Measurements from ENCODE around the gene DUSP22. TPM values are rescaled to one million over a fixed set of nuclear protein-coding genes. Genes with fewer than 3 reads are reported as not detected.
"Not testable (repeated sequence)": the region's sequence is repeated elsewhere in the genome, so short reads cannot be mapped to it uniquely, and the experiment has no call there.

DUSP22 gene
- polyA plus RNA-seq, 3 donors, result 21.5 to 23.2 (median 22.7) TPM

DNA sequence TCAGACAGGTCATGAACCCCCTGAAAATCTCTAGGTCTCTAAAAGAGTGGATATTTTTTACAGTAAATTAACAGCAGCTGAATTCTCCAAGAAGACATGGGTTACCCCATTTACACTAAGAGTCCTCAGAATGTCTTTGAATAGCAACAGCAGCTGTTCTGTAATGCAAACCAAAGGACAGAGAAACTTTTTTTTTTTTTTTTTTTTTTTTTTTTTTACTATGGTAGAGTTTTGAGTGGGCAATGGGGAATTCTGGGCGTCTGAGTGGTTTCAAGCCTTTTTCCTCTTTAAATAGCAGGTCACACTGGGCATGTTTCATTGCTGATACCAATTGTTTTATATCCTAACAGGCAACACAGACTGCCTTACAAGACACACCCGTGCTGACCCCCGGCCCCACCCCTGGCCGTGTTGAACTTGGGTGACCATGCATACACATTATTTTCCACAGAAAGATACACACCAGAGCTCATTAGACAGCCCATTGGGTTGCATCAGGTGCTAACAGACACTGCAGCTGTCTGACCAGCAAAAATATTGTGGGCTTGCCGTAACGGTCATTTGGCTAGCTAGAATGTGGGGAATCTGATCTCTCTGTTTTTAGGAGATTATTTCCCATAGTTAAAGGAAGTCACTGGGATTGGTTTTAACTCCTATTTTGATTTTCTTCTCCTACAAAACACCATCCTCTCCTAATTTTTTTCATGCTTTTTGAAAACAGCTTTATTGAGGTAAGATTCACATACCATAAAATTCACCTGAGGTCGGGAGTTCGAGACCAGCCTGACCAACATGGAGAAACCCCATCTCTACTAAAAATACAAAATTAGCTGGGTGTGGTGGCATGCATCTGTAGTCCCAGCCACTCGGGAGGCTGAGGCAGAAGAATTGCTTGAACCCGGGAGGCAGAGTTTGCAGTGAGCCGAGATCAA, 72.6 kb downstream of the DUSP22 start:
- no peak for DNase-seq (ENCODE audit: extremely low read depth in 1 of 11, low read depth in 9 of 11, low spot score in 4 of 11)

DNA sequence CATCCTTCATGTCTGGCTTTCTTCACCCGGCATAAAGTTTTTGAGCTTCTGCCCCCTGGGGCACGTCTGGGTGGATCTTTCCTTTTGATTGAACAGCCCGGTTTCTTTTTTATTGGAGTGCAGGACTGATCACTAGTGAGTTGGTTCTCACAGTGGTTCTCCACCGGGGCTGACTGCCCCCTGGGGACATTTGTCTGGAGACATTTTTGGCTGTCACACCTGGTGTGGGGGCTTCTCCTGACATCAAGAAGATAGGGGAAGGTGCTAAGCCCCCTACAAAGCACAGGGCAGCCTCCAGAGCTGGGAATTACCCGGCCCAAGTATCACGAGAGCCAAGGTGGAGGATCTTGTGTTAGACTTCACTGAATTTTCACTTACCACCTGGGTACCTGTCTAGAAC, 73.5 kb downstream of the DUSP22 start:
- DNase-seq (ENCODE audit: extremely low read depth in 1 of 11, low read depth in 9 of 11, low spot score in 4 of 11), result no peak

DNA sequence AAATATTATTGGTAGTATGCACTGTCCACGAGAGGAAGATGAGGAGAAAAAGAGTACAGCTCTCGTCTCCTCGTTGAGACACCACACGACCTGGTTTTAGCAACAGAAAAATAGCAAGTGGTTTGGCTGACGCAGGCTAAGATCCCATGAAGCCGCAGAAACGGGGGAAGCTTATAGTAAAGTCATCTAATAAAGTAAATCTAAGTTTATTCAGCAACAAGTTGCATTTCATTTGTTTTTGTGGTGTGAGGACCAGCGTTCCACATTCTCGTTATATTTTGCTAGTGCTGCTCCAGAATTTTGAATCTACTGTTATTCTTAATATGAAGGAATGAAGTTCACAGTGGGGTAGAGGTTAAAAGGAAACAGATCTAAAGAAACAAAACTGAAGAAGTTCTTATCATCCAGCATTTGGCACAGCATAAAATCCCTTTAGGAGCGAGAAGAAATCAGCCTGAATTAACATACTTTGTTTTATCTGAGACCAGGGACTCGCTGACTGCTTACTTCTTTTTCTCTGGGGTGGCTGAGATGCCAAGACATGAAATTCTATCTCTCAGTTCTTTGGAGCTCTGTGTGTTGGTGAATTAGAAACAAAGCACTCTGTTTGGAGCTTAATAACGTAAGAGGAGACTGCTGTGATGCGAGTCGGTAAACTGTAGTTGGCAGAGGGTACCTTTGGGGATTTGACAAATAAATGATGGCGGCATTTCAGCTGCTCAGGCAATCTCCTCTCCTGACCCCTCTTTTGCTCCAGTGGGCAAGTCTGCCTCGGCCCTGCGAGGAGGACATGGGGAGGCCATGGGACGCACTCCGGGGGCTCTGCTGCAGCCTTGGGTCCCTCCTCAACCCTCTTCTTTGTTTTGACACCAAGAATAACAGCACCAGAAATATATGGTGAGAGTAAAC, 74.4 kb downstream of the DUSP22 start:
- no peak for DNase-seq (ENCODE audit: extremely low read depth in 1 of 11, low read depth in 9 of 11, low spot score in 4 of 11)

DNA sequence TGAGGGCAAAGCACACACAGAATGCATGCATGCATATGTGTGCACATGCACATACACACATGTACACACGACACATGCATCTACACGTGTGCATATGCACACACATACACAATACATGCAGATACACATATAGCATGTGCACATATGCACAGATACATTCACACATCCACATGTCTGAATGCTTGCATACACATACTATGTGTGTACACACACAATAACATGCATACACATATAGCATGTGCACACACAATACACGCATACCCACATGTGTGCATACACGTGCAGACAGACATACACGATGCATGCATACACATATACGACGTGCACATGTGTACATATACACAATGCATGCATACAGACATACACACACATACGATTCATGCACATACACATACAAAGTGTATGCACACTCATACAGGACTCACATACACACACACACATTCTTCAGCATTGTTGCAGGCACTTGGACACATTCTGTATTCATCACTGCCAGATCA, 75.1 kb downstream of the DUSP22 start:
- DNase-seq (ENCODE audit: extremely low read depth in 1 of 11, low read depth in 9 of 11, low spot score in 4 of 11), result no peak

DNA sequence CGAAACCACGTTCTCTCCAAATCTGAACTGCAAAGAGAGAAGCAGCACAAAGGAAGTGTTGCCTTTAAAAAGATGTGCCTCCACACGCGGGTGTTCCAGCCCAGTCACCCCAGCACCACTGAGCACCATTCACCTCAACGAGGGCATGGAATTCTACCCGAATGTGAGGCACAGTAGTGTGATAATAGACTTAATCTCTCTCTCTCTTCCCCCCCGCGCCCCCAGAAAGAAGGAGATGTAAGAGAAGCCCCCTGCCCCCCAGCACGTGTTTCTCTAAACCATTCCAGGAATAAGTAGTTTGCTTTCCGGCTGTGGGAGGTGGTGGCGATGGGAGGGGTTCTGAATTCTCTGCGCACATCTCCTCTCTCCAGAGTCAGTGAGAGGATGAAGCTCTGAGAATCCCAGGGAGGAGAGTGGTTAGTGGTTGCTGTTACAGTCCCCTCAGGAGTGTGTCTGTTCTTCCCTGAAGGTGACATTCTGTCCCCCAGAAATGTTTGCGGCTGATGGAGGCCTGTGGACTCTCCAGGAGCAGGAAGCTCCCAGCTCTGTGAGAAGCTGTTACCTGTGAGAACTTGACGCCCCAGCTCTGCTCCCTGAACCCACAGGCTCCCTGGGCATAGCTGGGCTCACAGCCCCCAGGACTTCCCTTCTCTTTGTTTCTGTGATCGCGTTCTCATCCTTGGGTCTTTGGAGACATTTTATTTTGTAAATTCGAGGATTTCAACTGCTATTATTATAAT, 75.8 kb downstream of the DUSP22 start:
- no peak for DNase-seq (ENCODE audit: extremely low read depth in 1 of 11, low read depth in 9 of 11, low spot score in 4 of 11)

DNA sequence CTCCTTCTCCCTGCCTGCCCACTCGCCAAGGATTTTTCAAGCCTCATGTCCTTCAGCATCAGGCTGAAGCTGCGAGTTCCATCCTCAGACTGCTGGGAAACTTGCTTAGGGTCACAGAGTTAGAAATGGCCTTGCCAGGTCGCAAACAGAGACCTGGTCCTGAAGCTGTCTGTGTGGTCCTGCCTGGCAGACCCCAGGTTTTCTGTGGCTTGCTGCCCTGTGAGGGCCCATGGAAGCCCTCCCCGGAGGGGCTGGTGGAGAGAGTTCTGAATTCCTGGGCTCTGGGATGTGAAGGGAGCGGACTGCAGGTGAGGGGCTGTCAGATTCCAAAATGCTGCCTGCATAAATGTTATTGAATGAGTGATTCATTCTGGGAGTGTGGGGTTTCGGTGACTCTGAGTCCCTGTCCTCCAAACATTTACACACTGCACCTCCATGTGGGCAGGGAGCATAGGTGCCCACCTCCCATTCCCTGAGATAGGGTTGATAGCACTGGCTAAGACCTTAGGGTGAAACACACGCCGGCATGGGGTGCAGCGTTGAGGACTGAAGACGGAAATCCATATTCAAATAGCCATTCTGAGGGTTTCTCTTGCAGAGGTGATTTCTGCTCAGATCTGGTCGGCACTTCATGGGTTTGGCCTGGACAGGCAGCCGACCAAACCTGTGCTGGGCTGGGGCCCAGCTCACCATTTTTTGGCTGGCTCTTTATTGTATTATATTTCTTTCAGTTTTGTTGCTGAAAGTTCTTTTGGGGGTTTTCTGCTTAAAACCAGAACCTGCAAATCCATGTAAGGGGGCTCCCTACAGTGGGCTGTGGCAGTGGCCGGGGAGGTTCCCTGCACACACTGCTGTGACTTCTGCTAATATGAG, 77.5 kb downstream of the DUSP22 start:
- no peak for DNase-seq (ENCODE audit: extremely low read depth in 1 of 11, low read depth in 9 of 11, low spot score in 4 of 11)

DNA sequence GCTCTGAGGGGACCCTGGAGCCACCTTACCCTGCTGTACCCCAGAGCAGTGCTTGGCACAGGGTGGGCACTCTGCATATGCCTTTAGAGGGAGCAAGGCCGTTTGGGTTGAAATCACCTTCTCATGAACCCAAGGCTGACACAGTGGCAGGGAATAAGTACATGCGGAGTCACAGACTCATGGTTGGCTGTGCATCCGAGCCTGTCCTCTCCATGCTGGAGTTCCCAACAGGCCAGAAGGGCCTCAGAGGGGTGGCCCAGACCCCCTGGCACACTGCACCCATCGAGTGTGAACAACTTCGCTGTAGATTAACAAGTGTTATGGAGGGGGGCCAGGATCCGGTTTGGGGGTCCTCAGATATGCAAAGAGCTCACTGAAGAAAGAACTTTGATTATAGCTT, 78.3 kb downstream of the DUSP22 start:
- DNase-seq (ENCODE audit: extremely low read depth in 1 of 11, low read depth in 9 of 11, low spot score in 4 of 11), result no peak

DNA sequence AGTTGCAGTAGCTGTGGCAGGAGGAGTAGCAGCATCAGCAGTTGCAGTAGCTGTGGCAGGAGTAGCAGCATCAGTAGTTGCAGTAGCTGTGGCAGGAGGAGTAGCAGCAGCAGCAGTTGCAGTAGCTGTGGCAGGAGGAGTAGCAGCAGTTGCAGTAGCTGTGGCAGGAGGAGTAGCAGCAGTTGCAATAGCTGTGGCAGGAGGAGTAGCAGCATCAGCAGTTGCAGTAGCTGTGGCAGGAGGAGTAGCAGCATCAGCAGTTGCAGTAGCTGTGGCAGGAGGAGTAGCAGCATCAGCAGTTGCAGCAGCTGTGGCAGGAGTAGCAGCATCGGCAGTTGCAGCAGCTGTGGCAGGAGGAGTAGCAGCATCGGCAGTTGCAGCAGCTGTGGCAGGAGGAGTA, 79.6 kb downstream of the DUSP22 start:
- DNase-seq (ENCODE audit: extremely low read depth in 1 of 11, low read depth in 9 of 11, low spot score in 4 of 11), result not testable (repeated sequence)

DNA sequence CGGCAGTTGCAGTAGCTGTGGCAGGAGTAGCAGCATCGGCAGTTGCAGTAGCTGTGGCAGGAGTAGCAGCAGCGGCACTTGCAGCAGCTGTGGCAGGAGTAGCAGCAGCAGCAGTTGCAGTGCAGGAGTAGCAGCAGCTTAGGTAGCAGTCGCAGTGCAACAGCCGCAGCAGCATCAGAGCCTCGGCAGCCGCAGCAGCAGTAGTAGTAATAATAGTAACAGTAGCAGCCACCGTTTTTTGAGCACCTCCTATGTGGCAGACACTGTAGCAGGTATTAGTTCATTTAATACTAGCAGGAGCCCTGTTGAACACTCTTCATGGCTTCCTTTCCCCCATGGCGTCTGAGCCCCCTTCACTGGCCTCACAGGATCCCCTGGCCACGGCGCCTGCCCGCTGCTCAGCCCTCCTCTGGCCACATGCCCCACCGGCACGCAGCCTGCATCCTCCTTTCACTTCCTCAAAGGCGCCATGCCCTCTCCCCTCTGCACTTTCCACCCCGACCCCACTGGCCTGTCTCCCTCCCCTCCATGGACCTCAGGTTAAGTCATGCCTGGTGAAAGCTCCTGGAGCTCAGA, 80.1 kb downstream of the DUSP22 start:
- no peak for DNase-seq (ENCODE audit: extremely low read depth in 1 of 11, low read depth in 9 of 11, low spot score in 4 of 11)

DNA sequence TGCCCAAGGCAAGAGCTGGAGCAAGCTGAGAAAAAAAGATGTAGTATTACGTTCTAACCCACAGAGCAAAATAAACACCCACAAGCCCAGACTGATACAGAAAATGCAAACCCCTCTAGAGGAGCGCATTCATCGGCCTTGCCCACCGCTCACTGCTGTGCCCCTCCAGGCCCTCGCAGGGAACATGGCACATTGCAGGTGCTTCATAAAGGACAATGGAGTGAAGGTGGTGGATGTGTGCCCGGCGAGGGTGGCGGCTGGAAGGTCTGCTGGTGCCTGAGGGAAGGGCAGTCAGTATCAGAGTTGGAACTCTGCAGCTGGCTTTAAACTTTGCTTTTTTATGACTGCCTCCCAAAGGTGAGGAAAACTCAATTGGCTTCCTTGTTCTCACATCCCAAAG, 80.7 kb downstream of the DUSP22 start:
- DNase-seq (ENCODE audit: extremely low read depth in 1 of 11, low read depth in 9 of 11, low spot score in 4 of 11), result no peak

DNA sequence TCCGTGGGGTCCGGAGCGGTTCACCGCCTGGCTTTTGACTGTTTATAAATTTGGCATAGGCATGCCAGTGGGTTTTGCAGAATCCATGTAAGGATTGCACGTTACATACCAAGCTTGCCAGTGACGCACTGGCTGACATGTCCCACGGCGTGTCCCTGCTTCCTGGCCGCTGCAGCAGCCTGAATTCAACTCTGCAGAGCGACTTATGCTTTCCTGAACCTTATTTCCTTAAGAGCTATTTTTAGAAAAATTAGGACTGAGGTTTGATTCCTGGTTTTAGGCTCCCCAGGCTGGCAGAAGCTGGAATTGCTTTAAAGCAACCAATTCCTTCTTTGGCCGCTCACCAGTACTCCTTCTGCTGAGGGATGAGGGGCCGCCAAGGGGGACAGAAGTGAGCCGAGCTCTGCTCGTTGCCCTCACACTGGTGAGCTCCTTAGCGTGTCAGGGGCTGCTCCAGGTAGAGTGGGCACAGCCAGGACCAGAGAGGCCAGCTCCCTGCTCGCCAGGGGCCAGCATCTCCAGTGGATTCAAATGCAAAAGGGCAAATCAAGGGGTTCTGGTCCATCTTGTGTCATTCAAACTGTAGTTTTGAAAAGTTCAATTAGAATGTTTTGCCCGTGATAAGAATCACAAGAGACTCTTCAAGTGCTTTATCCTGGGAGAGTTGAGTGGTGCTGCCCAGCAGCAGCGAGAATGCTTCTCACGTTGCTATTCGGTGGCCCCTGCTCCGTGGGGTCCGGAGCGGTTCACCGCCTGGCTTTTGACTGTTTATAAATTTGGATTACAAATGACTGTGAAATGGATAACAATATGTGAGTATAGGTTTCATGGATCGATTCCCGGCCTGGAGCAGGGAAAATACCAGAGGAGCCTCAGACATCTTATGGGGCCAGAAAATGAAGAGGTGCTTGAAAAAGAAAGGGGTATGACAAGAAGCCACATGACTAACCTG, 81.8 kb downstream of the DUSP22 start:
- no peak for DNase-seq (ENCODE audit: extremely low read depth in 1 of 11, low read depth in 9 of 11, low spot score in 4 of 11)

DNA sequence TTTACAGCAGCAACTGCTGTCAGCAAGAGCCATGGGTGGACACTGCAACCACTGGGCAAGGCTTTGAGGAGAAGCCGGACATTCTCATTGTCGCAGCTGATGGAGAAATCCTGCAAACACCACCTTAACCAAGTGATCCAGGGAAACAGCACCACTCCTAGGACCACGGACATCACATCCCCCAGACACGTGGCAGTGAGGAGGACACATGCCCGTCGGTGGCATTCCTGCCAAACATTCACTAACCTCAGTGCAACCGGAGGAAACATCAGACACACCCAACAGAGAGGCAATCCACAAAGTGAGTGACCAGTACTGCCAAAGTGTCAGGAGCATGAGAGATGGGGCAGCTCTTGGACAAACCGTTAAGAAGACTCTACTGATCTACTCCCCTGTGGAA, 82.7 kb downstream of the DUSP22 start:
- no peak for DNase-seq (ENCODE audit: extremely low read depth in 1 of 11, low read depth in 9 of 11, low spot score in 4 of 11)

DNA sequence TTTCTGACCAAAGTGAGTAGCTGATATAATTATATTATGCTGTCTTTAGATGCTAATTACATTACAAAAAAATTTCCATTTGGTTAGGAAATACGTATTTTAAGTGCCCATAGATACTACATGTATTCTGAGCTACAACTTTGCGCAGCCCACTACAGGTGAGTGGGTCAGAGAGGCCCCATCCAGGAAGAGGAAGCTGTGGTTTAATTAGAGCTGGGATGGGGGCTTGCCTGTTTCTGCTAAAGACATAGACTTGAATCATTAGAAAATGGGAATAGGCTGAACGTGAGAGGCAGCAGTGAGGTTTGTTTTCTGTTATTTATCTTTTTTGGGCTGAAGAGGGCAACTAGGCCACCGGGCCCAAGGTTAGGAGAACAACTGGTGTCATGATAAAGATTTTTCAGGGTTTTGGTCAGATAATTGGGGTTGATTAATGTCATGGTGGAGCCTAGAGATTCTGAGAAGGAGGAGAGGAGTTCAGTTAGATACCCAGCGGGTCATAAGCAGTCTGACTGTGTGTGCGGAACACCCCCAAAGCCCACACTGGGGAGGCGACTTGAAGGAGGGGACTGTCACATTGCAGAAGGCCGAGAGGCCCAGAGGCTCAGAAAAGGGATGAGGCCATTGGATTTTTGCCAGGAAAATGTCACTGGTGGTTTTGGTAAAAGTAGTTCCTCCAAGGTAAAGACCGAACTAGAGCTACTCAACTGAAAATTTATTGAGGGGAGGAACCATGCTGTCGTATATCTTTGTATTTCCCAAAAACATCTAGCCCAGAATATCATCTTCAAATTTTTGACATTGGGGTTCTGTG, 84.7 kb downstream of the DUSP22 start:
- no peak for DNase-seq (ENCODE audit: extremely low read depth in 1 of 11, low read depth in 9 of 11, low spot score in 4 of 11)

DNA sequence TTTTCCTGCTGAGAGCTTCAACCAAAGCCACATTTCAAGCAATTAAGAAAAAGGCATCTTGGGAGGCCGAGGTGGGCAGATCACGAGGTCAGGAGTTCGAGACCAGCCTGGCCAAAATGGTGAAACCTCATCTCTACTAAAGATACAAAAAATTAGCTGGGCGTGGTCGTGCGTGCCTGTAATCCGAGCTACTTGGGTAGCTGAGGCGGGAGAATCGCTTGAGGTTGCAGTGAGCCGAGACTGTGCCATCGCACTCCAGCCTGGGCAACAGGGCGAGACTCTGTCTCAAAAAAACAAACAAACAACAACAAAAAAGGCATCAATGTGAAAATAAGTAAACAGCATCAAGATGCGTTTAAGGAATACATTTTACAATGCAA, 85.3 kb downstream of the DUSP22 start:
- not testable (repeated sequence) for DNase-seq (ENCODE audit: extremely low read depth in 1 of 11, low read depth in 9 of 11, low spot score in 4 of 11)

DNA sequence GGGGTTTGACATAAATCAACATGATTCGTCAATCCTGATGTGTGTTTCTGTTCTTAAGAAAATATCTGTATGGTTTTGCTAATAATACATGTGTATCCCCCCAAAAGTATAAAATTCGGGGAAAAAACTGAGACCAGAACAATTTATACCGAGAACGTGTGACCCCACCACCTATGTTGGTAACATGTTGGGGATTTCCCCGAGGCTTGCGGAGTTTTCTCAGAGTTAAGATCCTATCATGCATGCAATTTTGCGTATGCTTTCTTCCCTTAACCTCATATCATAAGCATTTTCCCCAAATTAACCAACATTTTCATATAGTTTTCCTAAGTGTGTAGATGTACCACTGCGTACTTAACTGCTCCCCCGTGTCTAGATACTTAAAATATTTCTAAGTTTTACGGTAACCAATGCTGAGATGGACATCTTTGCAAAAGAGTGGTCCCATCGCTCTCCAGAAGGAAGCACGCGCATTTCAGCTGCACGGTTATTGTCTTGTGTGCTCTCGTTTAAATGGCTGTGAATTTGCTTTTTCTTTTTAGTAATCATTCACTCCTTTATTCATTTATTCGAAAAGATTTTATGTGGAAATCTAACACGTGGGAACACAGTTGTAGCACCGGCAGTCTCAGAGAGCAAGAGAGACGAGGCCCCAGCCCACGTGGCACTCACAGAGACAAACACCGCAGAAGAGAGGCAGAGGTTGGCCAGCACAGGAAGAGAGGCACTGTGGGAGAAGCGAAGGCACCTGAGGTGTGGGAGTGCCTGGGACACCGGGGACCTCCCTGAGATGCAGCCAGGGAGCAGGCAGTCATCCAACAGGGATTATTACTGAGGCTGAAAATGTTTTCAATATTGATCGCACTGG, 86.0 kb downstream of the DUSP22 start:
- no peak for DNase-seq (ENCODE audit: extremely low read depth in 1 of 11, low read depth in 9 of 11, low spot score in 4 of 11)

All from renal cortex interstitium (tissue), 11 donors.